M059J (cell line): ENCODE data around the gene DCN. TPM values are rescaled to one million over a fixed set of nuclear protein-coding genes. Genes with fewer than 3 reads are reported as not detected.
A peak's percentile ranks its signal among the peaks of the same experiment; 100 is the strongest.

ENCODE experiments used
- DNase-seq: peaks from one replicate; pipeline ENCODE4 v3.0.0-alpha.2; 2012; ENCODE audit warnings: low read depth
- total RNA-seq: library from RNA; depleted of rRNA; stranded (reverse); fragments of >200 nt; shearing (Covaris generic); gene quantifications from 2 replicates; pipeline ENCODE4 v1.2.3, GENCODE V29; 2014

The DCN gene
- total RNA-seq, 1 experiment from 2014 or later = 16.3 TPM

DNA sequence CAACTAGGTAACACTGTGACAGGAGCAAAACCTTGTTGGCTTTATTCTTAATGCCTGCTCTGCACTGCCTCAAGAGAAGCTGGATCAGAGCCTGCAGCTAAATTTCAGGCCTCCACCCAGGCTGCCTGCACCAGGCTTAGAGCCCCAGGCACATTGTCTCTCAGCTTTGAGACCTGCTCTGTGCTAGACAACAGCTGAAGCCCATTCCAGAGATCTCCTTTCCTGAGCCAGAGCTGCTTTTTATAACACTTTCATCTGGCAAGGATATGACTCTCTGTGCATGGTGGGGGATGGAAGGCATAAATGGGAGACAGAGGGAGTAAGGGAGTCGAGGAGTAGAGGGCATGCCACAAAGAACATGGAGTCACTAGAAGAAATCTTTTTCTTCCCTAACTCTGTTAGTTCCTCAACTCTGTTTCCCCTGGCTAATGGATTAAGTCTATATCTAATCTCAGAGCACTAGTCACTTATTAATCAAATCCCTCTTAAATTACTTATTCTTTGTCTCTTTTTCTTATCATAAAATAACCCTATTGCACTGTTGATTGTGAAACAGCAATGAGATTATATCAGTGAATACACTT, 44.2 kb downstream of the DCN start:
- DNase-seq = peak; percentile 59

DNA sequence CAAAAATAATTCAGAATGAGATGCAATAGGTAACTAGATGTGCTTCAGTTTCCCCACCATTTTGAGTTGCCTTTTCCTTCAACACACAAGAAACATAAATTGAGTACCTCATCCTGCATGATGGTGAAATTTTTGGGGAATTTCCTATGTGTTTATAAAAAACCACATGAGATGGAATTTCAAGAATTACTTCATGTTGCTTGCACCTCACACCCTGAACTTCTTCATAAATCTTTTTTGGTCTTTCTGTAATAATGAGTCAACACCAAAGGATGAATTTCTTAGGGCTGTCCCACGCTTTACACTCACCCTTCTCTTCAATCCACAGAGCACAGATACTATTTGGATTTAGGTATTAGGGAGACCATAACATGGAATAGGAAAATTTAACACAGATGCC, 48.7 kb downstream of the DCN start:
- peak; percentile 84 for DNase-seq

DNA sequence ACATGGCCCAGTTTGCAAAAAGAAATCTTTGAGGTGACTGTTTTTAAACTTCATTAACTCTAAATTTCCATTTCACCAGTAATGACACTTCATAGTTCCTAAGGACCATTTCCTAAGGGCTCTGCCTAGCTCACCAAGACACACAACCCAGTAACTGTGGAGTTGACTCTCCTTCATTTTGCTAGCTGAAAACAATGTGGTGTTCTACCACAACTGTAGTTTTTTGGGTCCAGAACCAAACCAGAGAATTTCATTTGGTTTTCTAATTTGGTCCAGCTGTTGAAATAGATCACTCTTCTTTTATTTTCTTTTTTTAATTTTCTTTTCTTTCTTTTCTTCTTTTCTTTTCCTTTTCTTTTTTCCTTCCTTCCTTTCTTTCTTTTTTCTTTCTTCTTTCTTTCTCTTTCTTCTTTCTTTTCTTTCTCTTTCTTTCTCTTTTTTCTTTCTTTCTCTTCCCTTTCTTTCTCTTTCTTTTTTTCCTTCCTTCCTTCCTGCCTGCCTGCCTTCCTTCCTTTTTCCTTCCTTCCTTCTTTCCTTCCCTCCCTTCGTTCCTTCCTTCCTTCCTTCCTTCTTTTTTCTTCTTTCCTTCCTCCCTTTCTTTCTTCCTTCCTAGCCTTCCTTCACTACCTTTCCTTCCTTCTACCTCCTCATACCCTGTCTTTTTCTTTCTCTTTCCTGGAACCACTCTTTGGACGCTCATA, 52.8 kb downstream of the DCN start:
- peak; percentile 32 for DNase-seq

DNA sequence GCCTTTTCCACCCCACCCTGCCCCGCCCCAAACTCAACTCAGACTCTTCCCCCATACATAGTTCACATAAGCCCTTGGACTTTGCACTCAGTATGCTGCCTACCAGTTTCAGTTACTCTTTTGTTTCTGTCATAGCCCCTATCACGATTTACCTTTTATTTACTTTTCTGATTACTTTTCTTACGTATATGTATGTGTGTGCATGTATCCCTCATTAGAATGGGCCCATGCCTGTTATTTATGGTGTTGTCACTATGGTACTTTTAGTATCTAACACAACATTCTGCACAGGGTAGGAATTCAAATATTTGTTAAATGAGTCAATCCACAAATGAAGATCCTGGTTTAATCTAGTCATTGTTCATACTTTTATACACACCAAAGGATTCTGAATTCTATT, 54.9 kb downstream of the DCN start:
- DNase-seq = peak; percentile 83

DNA sequence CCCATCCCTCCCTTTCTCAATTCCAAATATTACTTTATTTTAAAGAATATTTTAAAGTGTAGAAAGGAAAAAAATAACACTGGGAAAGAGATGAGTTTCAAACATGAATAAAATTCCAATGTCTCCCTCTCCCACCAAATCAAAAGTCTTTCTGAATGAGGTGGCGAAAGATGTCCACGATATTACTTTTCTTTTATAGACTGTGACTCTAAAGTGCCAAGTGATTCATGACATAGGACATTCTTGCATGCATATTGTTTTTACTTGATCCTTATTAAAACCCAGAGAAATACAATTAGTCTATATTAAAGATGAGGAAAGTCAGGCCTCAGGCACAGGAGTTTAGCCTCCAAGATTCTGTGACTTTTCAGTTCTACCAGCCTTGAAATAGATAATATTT, 55.3 kb downstream of the DCN start:
- DNase-seq = peak; percentile 75

DNA sequence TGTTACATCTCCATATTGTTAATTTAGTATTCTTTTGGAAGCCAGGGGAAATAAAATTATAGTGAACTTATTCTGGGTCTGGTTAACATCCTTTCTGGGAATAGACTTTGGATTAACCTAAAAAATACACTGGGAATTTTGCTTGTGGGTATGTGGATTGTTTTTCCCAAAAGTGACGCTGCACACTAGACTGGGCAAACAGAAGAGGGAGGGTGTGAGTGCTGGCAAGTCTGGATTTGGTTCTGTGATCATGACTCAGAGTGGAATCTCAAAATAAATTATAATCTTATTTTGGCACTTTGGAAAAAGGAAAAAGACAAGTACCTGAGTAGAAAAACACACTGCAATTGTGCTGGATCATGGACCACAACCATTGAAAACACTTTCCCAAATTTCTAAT, 56.1 kb downstream of the DCN start:
- DNase-seq = peak; percentile 40

DNA sequence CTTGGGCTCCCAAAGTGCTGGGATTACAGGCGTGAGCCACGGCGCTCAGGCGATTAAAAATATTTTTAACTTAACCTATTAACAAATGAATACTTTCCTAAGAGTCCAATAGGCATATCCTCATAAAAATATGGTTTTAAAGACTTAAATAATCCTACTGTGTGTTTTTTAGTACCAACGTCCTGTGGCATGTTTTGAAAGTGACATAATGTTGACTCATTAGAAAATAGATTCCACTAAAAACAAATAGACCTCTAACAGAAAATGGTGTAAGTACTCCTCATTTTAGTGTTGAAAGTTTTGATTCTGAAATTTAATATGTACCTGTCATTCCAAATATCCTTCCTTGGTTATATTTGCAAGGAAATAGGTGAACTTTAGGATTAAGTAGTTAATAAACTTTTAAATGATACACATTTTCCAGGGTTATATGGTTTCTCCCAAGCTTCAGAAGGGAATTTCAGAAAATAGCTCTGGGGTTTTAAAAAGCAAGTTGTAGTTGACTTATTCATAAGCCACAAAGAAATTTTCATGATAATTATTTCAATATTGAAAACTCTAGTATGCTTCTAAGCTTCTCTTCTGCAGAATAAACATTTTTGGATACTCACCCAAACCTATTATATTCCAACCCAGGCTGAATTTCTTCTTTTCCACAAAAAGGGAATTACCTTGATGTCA, 59.2 kb downstream of the DCN start:
- peak; percentile 42 for DNase-seq

DNA sequence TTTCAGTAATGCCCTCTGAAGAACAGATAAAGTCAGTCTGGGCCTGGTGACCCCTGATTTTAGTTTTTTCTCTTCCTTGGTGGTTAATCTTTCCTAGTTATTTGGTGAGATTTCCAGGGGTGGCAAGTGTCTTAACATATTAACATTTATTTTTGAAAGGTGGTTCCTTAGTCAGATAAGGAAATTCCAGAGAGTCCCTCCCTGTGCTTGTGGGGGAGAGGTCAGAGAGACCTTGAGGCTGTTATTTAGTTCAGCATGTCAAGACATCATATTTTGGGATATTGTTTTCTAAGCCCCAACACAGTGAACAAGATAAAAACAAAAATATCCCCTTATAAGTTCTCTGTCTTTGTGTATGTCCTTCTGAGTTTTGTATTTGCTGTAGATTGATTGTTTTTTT, 61.8 kb downstream of the DCN start:
- no peak for DNase-seq

DNA sequence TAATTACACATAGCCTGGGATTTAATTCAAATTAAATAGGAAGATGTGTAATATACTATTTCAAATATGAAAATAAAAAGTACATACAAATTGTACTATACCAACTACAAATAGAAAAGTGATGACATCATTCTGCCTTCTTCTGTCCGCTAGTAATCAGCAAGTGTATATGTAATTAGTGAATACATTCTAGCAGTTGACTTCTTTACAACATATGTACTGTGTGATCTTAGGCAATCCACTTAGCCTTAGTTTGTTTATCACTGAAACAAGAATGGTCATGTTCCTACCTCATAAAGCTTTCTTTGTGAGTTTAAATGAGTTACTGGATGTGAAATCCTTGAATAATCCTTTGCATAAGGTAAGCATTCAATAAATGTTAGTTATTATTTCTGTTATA, 63.5 kb downstream of the DCN start:
- no peak for DNase-seq

DNA sequence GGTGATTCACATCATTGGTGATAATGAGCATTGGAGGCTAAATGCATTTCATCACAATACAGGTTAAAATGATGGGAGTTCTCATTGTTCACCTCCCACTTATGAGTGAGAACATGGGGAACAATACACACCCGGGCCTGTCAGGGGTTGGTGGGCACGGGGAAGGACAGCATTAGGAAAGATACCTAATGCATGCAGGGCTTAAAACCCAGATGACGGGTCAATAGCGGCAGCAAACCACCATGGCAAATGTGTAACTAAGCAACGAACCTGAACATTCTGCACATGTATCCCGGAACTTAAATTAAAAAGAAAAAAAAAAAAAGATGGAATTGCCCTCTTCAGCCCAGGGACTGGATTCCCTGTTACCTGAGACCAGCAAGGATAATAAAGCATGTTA, 69.0 kb downstream of the DCN start:
- no peak for DNase-seq

DNA sequence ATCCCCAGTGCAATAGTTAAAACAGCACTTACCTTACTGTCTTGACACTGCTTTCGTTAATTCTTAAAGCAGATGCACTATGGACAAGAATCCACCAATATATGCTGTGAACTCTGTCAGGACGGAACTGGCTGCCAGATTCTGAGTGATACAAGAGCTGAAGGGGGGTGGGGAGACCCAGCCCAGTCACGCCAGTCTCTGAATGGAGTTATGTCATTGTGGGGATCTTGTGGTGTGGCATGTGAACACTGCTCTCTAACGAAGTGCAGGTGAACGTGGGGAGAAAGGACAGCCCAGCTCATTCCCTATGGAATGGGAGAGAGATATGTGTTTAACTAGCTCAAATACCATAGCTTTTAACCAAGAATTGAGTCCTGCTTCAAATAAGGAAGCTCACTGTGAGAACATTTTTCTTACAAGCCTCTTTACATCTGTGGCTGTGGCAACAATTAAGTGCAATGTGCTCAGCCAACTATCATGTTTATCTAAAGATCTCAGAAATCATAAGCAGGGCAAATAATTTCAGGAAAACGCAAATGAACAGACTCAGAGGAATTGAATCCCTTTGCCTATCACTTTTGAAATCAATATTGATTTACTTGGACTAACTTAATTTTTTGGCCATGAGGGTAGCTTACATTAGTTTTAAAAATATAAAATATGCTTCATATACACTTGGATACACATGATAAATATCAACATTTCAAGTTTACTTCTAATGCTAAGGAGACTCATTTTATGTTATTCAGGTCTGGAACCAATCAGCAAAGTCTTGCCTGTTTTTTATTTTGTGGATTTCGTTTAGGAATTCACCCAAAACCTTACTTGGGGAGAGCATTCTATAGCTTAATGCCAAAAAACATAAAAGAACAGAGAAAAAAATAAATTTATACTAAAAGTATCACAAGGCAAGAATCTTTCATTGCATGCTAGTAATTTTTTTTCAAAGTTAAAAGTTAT, 71.0 kb downstream of the DCN start, which contains the start of gene LUM:
TSS of gene LUM (minus strand) at position 129 of the 960 bp plus-strand sequence. CDS start 2,515 bp downstream, outside the sequence.
- peak; percentile 82 for DNase-seq

DNA sequence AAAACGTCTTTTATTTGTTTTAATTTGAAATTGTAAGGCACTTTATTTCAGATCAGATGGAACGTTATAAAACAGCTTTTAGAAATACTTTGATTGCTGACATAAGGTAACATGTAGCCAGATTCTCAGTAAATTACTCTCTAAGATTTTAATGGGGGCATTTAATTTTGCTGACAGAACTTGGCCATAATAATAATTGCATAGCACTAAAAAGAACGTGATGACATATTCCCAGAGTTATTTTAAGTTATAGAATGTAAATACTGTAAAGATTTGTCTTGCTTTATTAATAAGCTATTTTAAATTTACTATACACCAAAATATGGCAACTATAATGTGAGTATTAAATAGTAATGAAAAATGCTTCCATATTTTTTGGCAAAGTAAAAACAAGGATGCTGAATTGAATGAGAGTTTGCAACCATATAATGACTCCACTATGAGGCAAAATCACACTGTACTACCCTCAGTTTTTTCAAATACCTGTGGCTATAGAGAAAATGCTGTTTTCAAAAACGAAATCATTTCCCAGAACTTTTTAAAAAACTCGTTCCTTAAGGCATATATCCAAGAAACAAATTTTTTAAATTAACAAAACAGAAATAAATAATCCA, 72.2 kb downstream of the DCN start:
- DNase-seq = no peak

DNA sequence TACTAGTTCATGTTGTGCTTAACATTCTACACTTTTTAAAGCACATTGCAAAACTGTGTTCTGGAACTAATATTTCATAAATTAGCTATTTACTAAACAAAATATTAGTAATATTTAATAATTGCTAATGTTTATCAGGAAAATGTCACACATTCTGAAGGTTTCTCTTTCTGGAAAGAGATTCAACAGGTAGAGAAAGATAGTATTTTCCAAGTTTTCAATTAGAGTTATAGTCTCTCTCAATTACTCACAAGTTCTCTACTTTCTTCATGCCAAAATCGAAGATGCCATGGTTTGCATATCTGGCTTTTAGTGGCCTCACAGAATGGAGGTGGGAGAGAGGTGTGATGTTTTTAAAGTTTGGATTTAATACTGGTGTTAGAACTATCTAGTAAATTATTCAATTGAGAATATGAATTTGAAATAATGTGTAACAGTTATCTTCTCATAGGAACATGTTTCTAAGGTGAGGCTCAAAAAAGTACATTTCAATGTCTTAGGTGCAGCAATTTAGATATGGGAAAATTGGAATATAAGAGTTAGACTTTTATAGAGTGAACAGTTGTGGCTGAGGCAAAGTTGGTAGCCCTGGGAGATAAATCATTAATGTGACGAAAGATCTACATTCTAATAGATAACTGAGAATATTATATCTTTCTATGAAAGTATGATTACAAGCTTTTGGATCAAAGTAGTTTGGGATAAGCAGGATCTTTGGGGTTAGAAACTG, 72.9 kb downstream of the DCN start:
- DNase-seq = no peak

DNA sequence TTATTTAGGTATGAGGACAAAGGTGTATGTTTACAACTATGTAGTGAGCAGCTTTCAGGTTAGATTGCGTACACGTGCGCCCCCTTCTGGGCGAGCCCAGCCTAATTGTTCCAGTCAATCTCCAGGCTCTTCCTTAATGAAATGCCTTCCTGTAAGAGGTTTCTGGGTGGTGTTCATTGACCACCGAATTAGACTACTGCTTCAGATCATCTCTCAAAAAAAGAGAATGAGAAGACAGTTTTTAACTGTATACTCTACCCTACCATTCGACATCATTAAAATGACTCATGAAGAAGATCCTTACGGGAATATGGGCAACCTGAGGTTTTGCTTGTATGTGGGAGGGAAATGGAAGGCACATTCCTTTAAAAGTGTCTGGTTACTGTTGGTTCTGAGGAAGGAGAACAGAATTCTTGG, 73.5 kb downstream of the DCN start:
- peak; percentile 86 for DNase-seq

DNA sequence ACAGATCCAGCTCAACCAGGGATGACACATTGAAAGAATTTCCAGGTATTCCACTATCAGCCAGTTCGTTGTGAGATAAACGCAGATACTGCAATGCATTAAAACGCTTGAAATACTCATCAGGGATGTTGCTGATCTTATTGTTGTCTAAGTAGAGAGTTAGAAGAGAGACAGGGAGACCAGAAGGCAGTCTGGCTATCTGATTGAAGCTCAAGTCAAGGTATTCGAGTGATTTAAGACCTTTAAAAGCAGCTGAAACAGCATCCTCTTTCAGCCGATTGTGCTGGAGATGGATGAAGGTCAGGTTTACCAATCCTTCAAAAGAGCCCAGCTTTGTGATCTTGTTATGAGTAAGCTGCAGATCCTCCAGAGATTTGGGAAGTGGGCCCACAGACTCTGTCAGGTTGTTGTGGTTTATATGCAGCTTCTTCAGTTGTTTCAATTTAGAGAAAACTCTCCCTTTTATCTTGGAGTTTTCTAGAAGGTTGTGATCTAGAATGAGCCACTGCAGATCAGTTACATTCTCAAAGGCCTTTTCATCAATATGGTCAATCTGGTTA, 74.3 kb downstream of the DCN start:
- no peak for DNase-seq

DNA sequence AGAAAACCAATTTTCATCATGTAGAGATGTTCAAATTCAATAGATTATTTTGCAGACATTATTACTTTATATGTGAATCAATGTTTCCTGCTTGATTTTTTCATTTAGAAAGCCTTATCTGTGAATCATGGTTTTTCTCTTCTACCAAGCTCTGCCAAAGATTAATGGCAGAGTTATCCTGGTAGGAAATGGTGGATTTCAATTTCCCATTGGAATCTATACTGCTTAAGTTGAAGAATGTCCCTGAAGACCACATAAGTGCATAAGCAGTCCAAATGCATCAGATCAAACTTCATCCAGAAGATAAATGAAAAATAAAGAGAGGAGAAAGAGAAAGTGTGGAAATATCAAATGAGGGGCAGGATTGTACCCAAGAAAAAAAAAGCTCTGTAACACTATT, 76.3 kb downstream of the DCN start:
- no peak for DNase-seq

DNA sequence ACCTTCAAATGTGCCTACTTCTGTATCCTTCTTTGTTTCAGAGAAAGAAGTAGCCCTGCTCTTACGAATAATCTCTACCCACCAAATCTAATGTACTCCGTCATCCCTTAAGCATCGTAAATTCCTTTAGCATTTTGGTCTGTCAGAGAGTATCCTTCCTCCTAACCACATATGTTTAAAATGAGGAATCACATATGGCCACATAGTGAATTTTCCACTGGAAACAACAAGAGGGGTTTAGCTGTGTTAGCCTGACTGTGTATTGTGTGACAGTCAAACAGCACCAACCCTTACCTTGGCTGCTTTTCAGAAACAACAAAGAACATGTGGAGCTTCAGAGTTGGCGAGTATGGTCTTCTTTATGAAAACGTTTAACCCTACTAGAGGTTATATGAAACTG, 76.8 kb downstream of the DCN start:
- no peak for DNase-seq

DNA sequence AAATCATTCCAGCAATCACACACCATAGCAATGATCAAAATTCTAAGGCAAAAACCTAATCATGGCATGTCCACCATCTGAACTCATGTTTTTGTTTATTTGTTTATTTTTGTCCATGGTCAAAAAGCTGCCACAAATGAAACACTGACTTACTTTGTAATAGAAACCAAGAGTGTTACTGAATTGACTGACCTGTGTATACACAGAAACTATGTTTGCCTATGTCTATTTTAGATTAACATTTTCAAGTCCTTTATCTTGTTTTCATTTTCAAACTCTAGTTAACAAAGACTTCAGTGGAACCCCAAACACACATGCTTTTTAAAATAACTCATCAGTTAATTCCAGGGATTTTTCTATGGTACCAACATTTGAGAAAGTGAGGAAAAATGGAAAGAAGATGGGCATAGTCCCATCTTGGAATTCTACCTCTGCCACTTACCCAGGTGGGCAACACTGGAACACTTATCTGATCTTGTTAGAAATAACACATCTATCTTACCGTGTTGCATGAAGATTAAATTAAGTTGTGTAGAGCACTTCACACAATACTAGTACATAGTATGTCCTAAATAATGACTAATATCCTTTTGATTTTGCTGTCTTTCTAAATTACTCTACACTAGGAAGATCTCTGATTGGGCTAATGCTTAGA, 77.7 kb downstream of the DCN start:
- DNase-seq = no peak

DNA sequence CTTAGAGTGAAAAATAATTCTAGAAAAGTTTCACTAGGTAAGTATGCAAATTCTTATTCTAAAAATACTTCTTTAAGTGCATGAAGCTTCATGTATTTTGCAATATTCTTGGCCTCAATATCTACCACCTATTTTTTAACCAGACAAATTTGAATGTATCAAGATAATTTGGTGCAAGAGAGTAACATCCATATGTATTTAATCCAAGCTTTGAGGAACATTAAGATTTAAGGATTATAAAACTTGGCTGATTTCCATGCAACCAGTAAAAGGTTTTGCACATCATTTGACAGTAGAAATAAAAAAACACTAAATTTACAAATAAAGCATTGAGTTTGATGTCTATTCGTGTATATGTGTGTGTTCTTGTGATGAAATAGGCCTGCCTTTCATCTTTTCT, 79.0 kb downstream of the DCN start:
- DNase-seq = no peak

DNA sequence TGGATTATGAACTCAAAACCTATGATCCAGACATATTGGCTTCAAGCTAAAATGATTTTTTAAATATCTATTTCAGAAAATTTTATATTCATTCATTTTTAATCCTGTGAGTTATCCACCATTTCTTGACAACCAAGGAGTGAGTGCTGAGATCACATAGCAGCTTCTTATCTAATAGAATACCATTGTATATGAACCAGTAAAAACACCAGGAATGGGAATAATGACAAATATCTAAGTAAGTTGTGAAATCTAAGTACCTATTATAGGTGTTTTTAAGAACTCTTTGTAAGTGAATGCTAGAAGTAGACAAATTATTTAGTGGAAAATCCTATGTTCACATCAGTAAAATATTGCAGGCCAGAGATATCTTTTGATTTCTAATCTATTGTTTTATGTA, 79.5 kb downstream of the DCN start:
- no peak for DNase-seq
